Right cardiac atrium (tissue), 5 donors: Measurements from ENCODE around the gene IGFBP6. TPM values are rescaled to one million over a fixed set of nuclear protein-coding genes. Genes with fewer than 3 reads are reported as not detected.
A peak's percentile ranks its signal among the peaks of the same experiment; 100 is the strongest.

ENCODE experiments used
- ATAC-seq, 2 donors: fragments of 200-7000 bp; cut with Tn5 transposase; one replicate each; pipeline versions ENCODE4 v1.8.0 to v1.9.1; 2020; ENCODE audit warnings: moderate library complexity in 2 of 2, mild to moderate bottlenecking in 1 of 2
- DNase-seq, 3 donors: peaks; one replicate each; pipeline ENCODE4 v3.0.0-alpha.2; 2020
- H3K27ac ChIP-seq: one replicate; pipeline ENCODE4 v1.5.1; 2013; ENCODE audit warnings: mild to moderate bottlenecking, low read length, control low read depth, moderate library complexity
- H3K27me3 ChIP-seq: one replicate; pipeline ENCODE4 v1.6.1; 2013; ENCODE audit not compliant: control insufficient read depth, insufficient read depth
- H3K4me1 ChIP-seq: one replicate; pipeline ENCODE4 v1.6.1; 2013; ENCODE audit warnings: low read length; ENCODE audit not compliant: control insufficient read depth, insufficient read depth
- H3K4me3 ChIP-seq: one replicate; pipeline ENCODE4 v1.5.1; 2013; ENCODE audit warnings: low read length, control low read depth
- H3K9me3 ChIP-seq: one replicate; pipeline ENCODE4 v1.6.1; 2013; ENCODE audit warnings: low read length; ENCODE audit not compliant: control insufficient read depth
- WGBS: extraction: QIAGEN DNeasy Blood & Tissue Kit; methylation state at CpG from one replicate; pipeline ENCODE4 v1.1.7; 2013; 5-methylcytosine and 5-hydroxymethylcytosine counted together
- intact Hi-C, 4 donors: fragments of 100-400 bp; cut with DNase I; formaldehyde crosslinking; loops; one replicate each; pipeline versions ENCODE4 v1.11.0 to v1.14.0; 2022 to 2023
- long read RNA-seq, 4 donors: library from polyadenylated mRNA; unstranded; transcript quantifications; one replicate each; pipeline ENCODE4 v2.0.0, GENCODE V29; 2020 to 2021
- polyA plus RNA-seq: library from polyadenylated mRNA; stranded (reverse); fragments of 200-250 nt; gene quantifications from one replicate; pipeline ENCODE4 v1.2.3, GENCODE V29; 2013
- total RNA-seq, 4 donors: library from RNA; stranded (reverse); fragmentation: NEBNext Ultra II Directional; extraction: Animal tissue kit (Norgen Biotek cat#: 25700); gene quantifications; one replicate each; pipeline ENCODE4 v1.2.1, GENCODE V29; 2021
- donor health status: healthy with polysubstance abuse.
- donor health status: DM: no; HTN: yes; CAD: no.
- donor health status: DM: no; HTN: no; CAD: no.
- donor health status: DM: no; HTN: yes; CAD: no; lungs with severe emphysema.
- donor health status: DM: yes; HTN: yes; CAD: no.

IGFBP6 gene
- 100 to 1,000 TPM in 3 of 4 donors, 10 to 100 TPM in 1; 49.7 to 178 (median 146) TPM for total RNA-seq
- 130 TPM for polyA plus RNA-seq
- long read RNA-seq, donor 1, transcript IGFBP6-201 (4 exons, 1,169 nt) = major isoform, 76 of 77 reads
- long read RNA-seq, donor 1, partial matches to known transcripts = 0 of 77 reads
- long read RNA-seq, donor 1, other reads (novel, unspliced or antisense) = 1 of 77 reads
- long read RNA-seq, donor 2, transcript IGFBP6-201 (4 exons, 1,169 nt) = major isoform, 78 of 84 reads
- long read RNA-seq, donor 2, partial matches to known transcripts = 2 of 84 reads
- long read RNA-seq, donor 2, other reads (novel, unspliced or antisense) = 4 of 84 reads
- long read RNA-seq, donor 3, transcript IGFBP6-201 (4 exons, 1,169 nt) = major isoform, 50 of 52 reads
- long read RNA-seq, donor 3, partial matches to known transcripts = 1 of 52 reads
- long read RNA-seq, donor 3, other reads (novel, unspliced or antisense) = 1 of 52 reads
- long read RNA-seq, donor 4, transcript IGFBP6-201 (4 exons, 1,169 nt) = major isoform, 23 of 23 reads
- long read RNA-seq, donor 4, partial matches to known transcripts = 0 of 23 reads
- long read RNA-seq, donor 4, other reads (novel, unspliced or antisense) = 0 of 23 reads

- Histone ChIP-seq H3K9me3 (no peaks in the 10 kb centered on the region), H3K27ac (peak within 1 kb of the TSS; percentile 69), H3K4me3 (peak within 1 kb of the TSS; percentile 30), H3K27me3 (no peaks in the 10 kb centered on the region), H3K4me1 (peaks cover 6% of the 10 kb centered on the region)
- 3% methylated on average over 51 of the region's 51 CpGs for WGBS
- intact Hi-C loops = loop anchor here in 3 of 4 donors (2.0 kb wide), 3 partner anchors 25 to 33 kb away; no protein-coding TSS in a partner anchor
- ATAC-seq = peak; percentile 66 to 70
- DNase-seq = peak; percentile 78 to 93 (median 92)
Observed at GRCh38 chr12:53097564-53098353, at the start of gene IGFBP6. Gene IGFBP6 (plus strand): TSS chr12:53097667. CDS start chr12:53097718, 51 bp downstream.

- peak; percentile 0 to 2 for ATAC-seq
- peak overlapping the region; percentile 72 for H3K4me3 ChIP-seq
- H3K27ac ChIP-seq = peak overlapping the region; percentile 96
- DNase-seq = peak; percentile 75 to 93 (median 88)
- no peaks in the 10 kb centered on the region for H3K27me3 ChIP-seq
- 8% methylated on average over 10 of the region's 10 CpGs for WGBS
- intact Hi-C loops = no loop called here
- H3K9me3 ChIP-seq = no peaks in the 10 kb centered on the region
- H3K4me1 ChIP-seq = peaks cover 16% of the 10 kb centered on the region
Observed at GRCh38 chr12:53048033-53048779, 49.3 kb upstream of the IGFBP6 start.

- ATAC-seq (peak; percentile 5 to 17), DNase-seq (peak; percentile 87 to 93 (median 93))
- Histone ChIP-seq H3K4me3 (peak overlapping the region; percentile 72), H3K4me1 (peaks cover 19% of the 10 kb centered on the region), H3K27me3 (no peaks in the 10 kb centered on the region), H3K27ac (peak overlapping the region; percentile 96), H3K9me3 (no peaks in the 10 kb centered on the region)
- intact Hi-C loops = no loop called here
- 10% methylated on average over 6 of the region's 6 CpGs for WGBS
Observed at GRCh38 chr12:53048780-53049401, 48.6 kb upstream of the IGFBP6 start.

GRCh38 chr12:53049571-53050318 lies 47.7 kb upstream of the IGFBP6 start, which contains the start of gene TNS2:
Gene TNS2 (plus strand): TSS chr12:53050065. CDS start chr12:53050186, 121 bp downstream.
- WGBS = 8% methylated on average over 20 of the region's 20 CpGs
- ATAC-seq (peak; percentile 15 to 35), DNase-seq (peak; percentile 89 to 95 (median 93))
- no peaks in the 10 kb centered on the region for H3K9me3 ChIP-seq
- peak within 1 kb of the TSS; percentile 96 for H3K27ac ChIP-seq
- H3K27me3 ChIP-seq = no peaks in the 10 kb centered on the region
- intact Hi-C loops = no loop called here
- H3K4me1 ChIP-seq = peaks cover 13% of the 10 kb centered on the region
- peak within 1 kb of the TSS; percentile 72 for H3K4me3 ChIP-seq

- Histone ChIP-seq H3K4me1 (peaks cover 11% of the 10 kb centered on the region), H3K27me3 (no peaks in the 10 kb centered on the region), H3K9me3 (no peaks in the 10 kb centered on the region), H3K4me3 (peak overlapping the region; percentile 72), H3K27ac (peak overlapping the region; percentile 96)
- 49% methylated on average over 2 of the region's 2 CpGs for WGBS
- intact Hi-C loops = no loop called here
- peak in 1 of 3 donors; percentile 43 for DNase-seq
- ATAC-seq = no peak
Observed at GRCh38 chr12:53050426-53051057, 46.9 kb upstream of the IGFBP6 start.

- Histone ChIP-seq H3K27ac (peak overlapping the region; percentile 96), H3K9me3 (no peaks in the 10 kb centered on the region), H3K4me1 (peaks cover 8% of the 10 kb centered on the region), H3K27me3 (no peaks in the 10 kb centered on the region), H3K4me3 (peak overlapping the region; percentile 72)
- intact Hi-C loops = no loop called here
- peak in 1 of 2 donors; percentile 2 for ATAC-seq
- peak; percentile 84 to 91 (median 89) for DNase-seq
- WGBS = 18% methylated on average over 11 of the region's 11 CpGs
Observed at GRCh38 chr12:53051058-53051880, 46.2 kb upstream of the IGFBP6 start.

- Histone ChIP-seq H3K4me3 (peak overlapping the region; percentile 72), H3K9me3 (no peaks in the 10 kb centered on the region), H3K4me1 (peaks cover 8% of the 10 kb centered on the region), H3K27me3 (no peaks in the 10 kb centered on the region), H3K27ac (peak overlapping the region; percentile 96)
- intact Hi-C loops = no loop called here
- DNase-seq (peak in 2 of 3 donors; percentile 59 to 62), ATAC-seq (no peak)
- 32% methylated on average over 7 of the region's 7 CpGs for WGBS
Observed at GRCh38 chr12:53051881-53052412, 45.5 kb upstream of the IGFBP6 start.

GRCh38 chr12:53052419-53053217 lies 44.8 kb upstream of the IGFBP6 start:
- ATAC-seq (peak; percentile 42 to 48), DNase-seq (peak; percentile 95 to 98 (median 98))
- Histone ChIP-seq H3K4me3 (peak overlapping the region; percentile 72), H3K27ac (peak overlapping the region; percentile 96), H3K27me3 (no peaks in the 10 kb centered on the region), H3K9me3 (no peaks in the 10 kb centered on the region), H3K4me1 (peaks cover 8% of the 10 kb centered on the region)
- 31% methylated on average over 11 of the region's 11 CpGs for WGBS
- intact Hi-C loops = no loop called here
